ENCODE results near the gene ANKRD6.

ANKRD6 gene

GRCh38 chr6:89667872-89668556 lies 235.1 kb downstream of the ANKRD6 start:
- H3K9ac ChIP-seq (ENCODE audit: low read depth, low read length, poor library complexity), result no peak overlapping the region
- H3K4ac ChIP-seq (ENCODE audit: low read length), result no peak overlapping the region
- H3K18ac ChIP-seq (ENCODE audit: low read length), result no peak overlapping the region
- no peak overlapping the region for H2AFZ ChIP-seq (ENCODE audit: low read length)
- no peak overlapping the region for H3K27ac ChIP-seq (replicated peaks; ENCODE audit: low read length)
- no peaks in the 10 kb centered on the region for H3K79me1 ChIP-seq (ENCODE audit: low read depth, low read length)
- no peak overlapping the region for H3K23ac ChIP-seq (ENCODE audit: low read depth, low read length, poor library complexity)
- no peak overlapping the region for H2BK5ac ChIP-seq (ENCODE audit: low read length)
- peaks cover 20 to 90% of the 10 kb centered on the region in 2 donors for H3K36me3 ChIP-seq (replicated peaks in 1 of 2; ENCODE audit: control insufficient read depth in 2 of 2, insufficient read depth in 2 of 2, low read length in 2 of 2)
- no peak overlapping the region for H2BK15ac ChIP-seq (ENCODE audit: low read length)
- no peak for DNase-seq (ENCODE audit: low spot score)
- H3K4me1 ChIP-seq (ENCODE audit: control insufficient read depth in 2 of 2, insufficient read depth in 1 of 2, low read depth in 1 of 2, low read length in 2 of 2), result peaks cover 0 to 3% of the 10 kb centered on the region in 2 donors
- H3K14ac ChIP-seq (ENCODE audit: low read length), result no peak overlapping the region
- no peak overlapping the region for H4K8ac ChIP-seq (ENCODE audit: low read depth, low read length)
- no peak overlapping the region for H2AK5ac ChIP-seq (ENCODE audit: low read depth, low read length)
- no CpG with 5 or more reads among the region's 5 CpGs for WGBS, 2 donors (ENCODE audit: extremely low coverage in 2 of 2, insufficient read length in 2 of 2, insufficient replicate concordance in 1 of 2)
- H2BK12ac ChIP-seq (ENCODE audit: low read length), result no peak overlapping the region
- H3K27me3 ChIP-seq (ENCODE audit: control insufficient read depth in 3 of 3, insufficient read depth in 3 of 3, low read depth in 1 of 3, low read length in 3 of 3), result no peaks in the 10 kb centered on the region
- no peaks in the 10 kb centered on the region for H3K9me3 ChIP-seq (replicated peaks in 1 of 2; ENCODE audit: control insufficient read depth in 2 of 2, insufficient read depth in 1 of 2, low read depth in 1 of 2, low read length in 2 of 2)
- no peak overlapping the region for H3K4me2 ChIP-seq (ENCODE audit: insufficient read depth, low read length, poor library complexity, severe bottlenecking)
- no peak overlapping the region for H4K91ac ChIP-seq (ENCODE audit: low read depth, low read length, poor library complexity)
- no peak overlapping the region for H2BK120ac ChIP-seq (ENCODE audit: low read depth, low read length)
- H3K4me3 ChIP-seq (ENCODE audit: low read length in 2 of 2), result no peak overlapping the region

- H2BK15ac ChIP-seq (ENCODE audit: low read length), result no peak overlapping the region
- no peaks in the 10 kb centered on the region for H3K27me3 ChIP-seq (ENCODE audit: control insufficient read depth in 3 of 3, insufficient read depth in 3 of 3, low read depth in 1 of 3, low read length in 3 of 3)
- H4K8ac ChIP-seq (ENCODE audit: low read depth, low read length), result no peak overlapping the region
- H2AK5ac ChIP-seq (ENCODE audit: low read depth, low read length), result no peak overlapping the region
- no peak overlapping the region for H3K27ac ChIP-seq (replicated peaks; ENCODE audit: low read length)
- H3K14ac ChIP-seq (ENCODE audit: low read length), result no peak overlapping the region
- no peak overlapping the region for H3K4me3 ChIP-seq (ENCODE audit: low read length in 2 of 2)
- H3K4me2 ChIP-seq (ENCODE audit: insufficient read depth, low read length, poor library complexity, severe bottlenecking), result no peak overlapping the region
- H3K4me1 ChIP-seq (ENCODE audit: control insufficient read depth in 2 of 2, insufficient read depth in 1 of 2, low read depth in 1 of 2, low read length in 2 of 2), result peaks cover 0 to 3% of the 10 kb centered on the region in 2 donors
- H3K18ac ChIP-seq (ENCODE audit: low read length), result no peak overlapping the region
- DNase-seq (ENCODE audit: low spot score), result no peak
- H3K9ac ChIP-seq (ENCODE audit: low read depth, low read length, poor library complexity), result no peak overlapping the region
- no CpG with 5 or more reads among the region's 6 CpGs for WGBS, 2 donors (ENCODE audit: extremely low coverage in 2 of 2, insufficient read length in 2 of 2, insufficient replicate concordance in 1 of 2)
- no peak overlapping the region for H4K91ac ChIP-seq (ENCODE audit: low read depth, low read length, poor library complexity)
- no peak overlapping the region for H2BK5ac ChIP-seq (ENCODE audit: low read length)
- H3K4ac ChIP-seq (ENCODE audit: low read length), result no peak overlapping the region
- no peaks in the 10 kb centered on the region for H3K9me3 ChIP-seq (replicated peaks in 1 of 2; ENCODE audit: control insufficient read depth in 2 of 2, insufficient read depth in 1 of 2, low read depth in 1 of 2, low read length in 2 of 2)
- no peak overlapping the region for H3K23ac ChIP-seq (ENCODE audit: low read depth, low read length, poor library complexity)
- H2AFZ ChIP-seq (ENCODE audit: low read length), result no peak overlapping the region
- H2BK120ac ChIP-seq (ENCODE audit: low read depth, low read length), result no peak overlapping the region
- no peaks in the 10 kb centered on the region for H3K79me1 ChIP-seq (ENCODE audit: low read depth, low read length)
- peaks cover 24 to 89% of the 10 kb centered on the region in 2 donors for H3K36me3 ChIP-seq (replicated peaks in 1 of 2; ENCODE audit: control insufficient read depth in 2 of 2, insufficient read depth in 2 of 2, low read length in 2 of 2)
- H2BK12ac ChIP-seq (ENCODE audit: low read length), result no peak overlapping the region
These were observed 236.1 kb downstream of the ANKRD6 start for GRCh38 chr6:89669002-89669401.

GRCh38 chr6:89670935-89671565 lies 238.1 kb downstream of the ANKRD6 start:
- no peak overlapping the region for H3K9ac ChIP-seq (ENCODE audit: low read depth, low read length, poor library complexity)
- peaks cover 37 to 93% of the 10 kb centered on the region in 2 donors for H3K36me3 ChIP-seq (replicated peaks in 1 of 2; ENCODE audit: control insufficient read depth in 2 of 2, insufficient read depth in 2 of 2, low read length in 2 of 2)
- no peak overlapping the region for H2BK120ac ChIP-seq (ENCODE audit: low read depth, low read length)
- H3K18ac ChIP-seq (ENCODE audit: low read length), result no peak overlapping the region
- no peak overlapping the region for H3K4me3 ChIP-seq (ENCODE audit: low read length in 2 of 2)
- no peak overlapping the region for H3K23ac ChIP-seq (ENCODE audit: low read depth, low read length, poor library complexity)
- H4K8ac ChIP-seq (ENCODE audit: low read depth, low read length), result no peak overlapping the region
- no peak overlapping the region for H3K4ac ChIP-seq (ENCODE audit: low read length)
- H3K79me1 ChIP-seq (ENCODE audit: low read depth, low read length), result no peaks in the 10 kb centered on the region
- H3K14ac ChIP-seq (ENCODE audit: low read length), result no peak overlapping the region
- no peak for DNase-seq (ENCODE audit: low spot score)
- H2AFZ ChIP-seq (ENCODE audit: low read length), result no peak overlapping the region
- no peak overlapping the region for H2AK5ac ChIP-seq (ENCODE audit: low read depth, low read length)
- no peaks in the 10 kb centered on the region for H3K9me3 ChIP-seq (replicated peaks in 1 of 2; ENCODE audit: control insufficient read depth in 2 of 2, insufficient read depth in 1 of 2, low read depth in 1 of 2, low read length in 2 of 2)
- no peak overlapping the region for H2BK5ac ChIP-seq (ENCODE audit: low read length)
- H2BK15ac ChIP-seq (ENCODE audit: low read length), result no peak overlapping the region
- H3K27me3 ChIP-seq (ENCODE audit: control insufficient read depth in 3 of 3, insufficient read depth in 3 of 3, low read depth in 1 of 3, low read length in 3 of 3), result no peaks in the 10 kb centered on the region
- H4K91ac ChIP-seq (ENCODE audit: low read depth, low read length, poor library complexity), result no peak overlapping the region
- H3K4me2 ChIP-seq (ENCODE audit: insufficient read depth, low read length, poor library complexity, severe bottlenecking), result no peak overlapping the region
- H2BK12ac ChIP-seq (ENCODE audit: low read length), result no peak overlapping the region
- no CpG with 5 or more reads among the region's 7 CpGs for WGBS, 2 donors (ENCODE audit: extremely low coverage in 2 of 2, insufficient read length in 2 of 2, insufficient replicate concordance in 1 of 2)
- no peak overlapping the region for H3K27ac ChIP-seq (replicated peaks; ENCODE audit: low read length)
- H3K4me1 ChIP-seq (ENCODE audit: control insufficient read depth in 2 of 2, insufficient read depth in 1 of 2, low read depth in 1 of 2, low read length in 2 of 2), result peaks cover 0 to 3% of the 10 kb centered on the region in 2 donors

DNA sequence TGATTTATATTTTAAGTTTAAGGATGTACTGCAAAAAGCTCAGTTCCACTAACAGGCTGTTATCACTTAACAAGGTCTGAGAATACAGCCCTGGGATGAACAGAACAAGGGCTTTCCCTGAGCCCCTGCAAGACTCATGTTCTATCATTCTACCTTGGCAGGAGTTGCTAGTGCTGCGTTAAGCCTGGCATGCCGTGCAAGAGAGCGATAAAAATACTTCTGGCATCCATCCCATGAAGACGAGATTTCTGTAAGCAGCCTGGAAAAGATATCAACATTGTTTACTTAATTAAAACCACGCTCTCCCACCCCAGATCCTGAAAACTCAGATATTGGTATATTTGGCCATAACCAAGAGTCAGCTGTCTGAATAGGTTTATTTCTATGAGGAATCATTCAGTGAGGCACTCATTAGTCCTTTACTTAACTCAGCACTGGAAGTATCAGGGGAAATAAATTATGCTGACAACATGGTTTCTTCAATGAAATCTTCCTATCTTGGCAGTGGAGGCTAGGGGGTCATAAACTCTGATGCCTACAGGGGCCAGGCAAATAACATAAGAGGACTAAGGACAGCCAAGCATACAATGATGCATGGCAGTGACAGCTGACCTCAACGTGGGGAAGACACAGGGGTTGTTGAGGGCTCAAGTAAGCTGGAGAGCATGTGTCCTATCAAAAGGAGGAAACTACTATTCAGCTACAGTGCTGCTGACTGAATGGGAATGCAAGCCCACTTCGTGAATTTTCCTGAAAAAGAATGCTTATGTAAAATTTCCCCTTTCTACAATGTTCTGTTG lies 243.2 kb downstream of the ANKRD6 start:
- no peak overlapping the region for H4K91ac ChIP-seq (ENCODE audit: low read depth, low read length, poor library complexity)
- H3K27me3 ChIP-seq (ENCODE audit: control insufficient read depth in 3 of 3, insufficient read depth in 3 of 3, low read depth in 1 of 3, low read length in 3 of 3), result no peaks in the 10 kb centered on the region
- no peak overlapping the region for H2BK12ac ChIP-seq (ENCODE audit: low read length)
- no peak for DNase-seq (ENCODE audit: low spot score)
- no peak overlapping the region for H2BK15ac ChIP-seq (ENCODE audit: low read length)
- H3K9ac ChIP-seq (ENCODE audit: low read depth, low read length, poor library complexity), result no peak overlapping the region
- no peak overlapping the region for H3K14ac ChIP-seq (ENCODE audit: low read length)
- no peak overlapping the region for H3K4ac ChIP-seq (ENCODE audit: low read length)
- H2BK120ac ChIP-seq (ENCODE audit: low read depth, low read length), result no peak overlapping the region
- H2AFZ ChIP-seq (ENCODE audit: low read length), result no peak overlapping the region
- H2BK5ac ChIP-seq (ENCODE audit: low read length), result no peak overlapping the region
- H3K4me1 ChIP-seq (ENCODE audit: control insufficient read depth in 2 of 2, insufficient read depth in 1 of 2, low read depth in 1 of 2, low read length in 2 of 2), result no peaks in the 10 kb centered on the region
- H3K23ac ChIP-seq (ENCODE audit: low read depth, low read length, poor library complexity), result no peak overlapping the region
- no peaks in the 10 kb centered on the region for H3K79me1 ChIP-seq (ENCODE audit: low read depth, low read length)
- no peak overlapping the region for H3K4me3 ChIP-seq (ENCODE audit: low read length in 2 of 2)
- H3K9me3 ChIP-seq (replicated peaks in 1 of 2; ENCODE audit: control insufficient read depth in 2 of 2, insufficient read depth in 1 of 2, low read depth in 1 of 2, low read length in 2 of 2), result no peaks in the 10 kb centered on the region
- no CpG with 5 or more reads among the region's 7 CpGs for WGBS, 2 donors (ENCODE audit: extremely low coverage in 2 of 2, insufficient read length in 2 of 2, insufficient replicate concordance in 1 of 2)
- H3K18ac ChIP-seq (ENCODE audit: low read length), result no peak overlapping the region
- H2AK5ac ChIP-seq (ENCODE audit: low read depth, low read length), result no peak overlapping the region
- no peak overlapping the region for H3K4me2 ChIP-seq (ENCODE audit: insufficient read depth, low read length, poor library complexity, severe bottlenecking)
- H4K8ac ChIP-seq (ENCODE audit: low read depth, low read length), result no peak overlapping the region
- no peak overlapping the region for H3K27ac ChIP-seq (replicated peaks; ENCODE audit: low read length)
- peaks cover 58 to 97% of the 10 kb centered on the region in 2 donors for H3K36me3 ChIP-seq (replicated peaks in 1 of 2; ENCODE audit: control insufficient read depth in 2 of 2, insufficient read depth in 2 of 2, low read length in 2 of 2)
